Cardiac fibroblast (primary cell): Measurements from ENCODE around the gene RYR3.
A peak's percentile ranks its signal among the peaks of the same experiment; 100 is the strongest.

Source experiments
- DNase-seq, 2 donors: peaks; one replicate each; pipeline versions ENCODE4 v3.0.0 to v3.0.0-alpha.2; 2010; ENCODE audit warnings: low read depth in 2 of 2
- H3K4me3 ChIP-seq, 2 donors: replicated peaks in 1 of 2; 1 replicate in 1 of 2; 2 replicates in 1 of 2; pipeline ENCODE4 v1.5.1; 2011; ENCODE audit warnings: low read depth in 2 of 2, low read length in 2 of 2, mild to moderate bottlenecking in 2 of 2, moderate library complexity in 1 of 2
- CTCF ChIP-seq: IDR thresholded peaks from one replicate; pipeline ENCODE4 v1.5.1; 2011; ENCODE audit warnings: low read depth, mild to moderate bottlenecking, low read length, inconsistent platforms

Gene RYR3

GRCh38 chr15:33729653-33730052 is 418.9 kb downstream of the RYR3 start:
- peak in 1 of 2 donors; percentile 56 for DNase-seq
- peak; percentile 31 for TF ChIP-seq CTCF
- H3K4me3 ChIP-seq: no peak overlapping the region

GRCh38 chr15:33730815-33731214 is 420.0 kb downstream of the RYR3 start:
- TF ChIP-seq CTCF: no peak
- no peak for DNase-seq

GRCh38 chr15:33735143-33735542 is 424.4 kb downstream of the RYR3 start:
- DNase-seq: no peak
- TF ChIP-seq CTCF: no peak
- no peak overlapping the region for H3K4me3 ChIP-seq

More at GRCh38 chr15:33730815-33731214, 420.0 kb downstream of the RYR3 start:
- H3K4me3 ChIP-seq: no peak overlapping the region

- TF ChIP-seq CTCF: peak; percentile 66
- H3K4me3 ChIP-seq: no peak overlapping the region
- peak; percentile 60 to 65 for DNase-seq
Observed at GRCh38 chr15:33735637-33736247, 425.0 kb downstream of the RYR3 start.

GRCh38 chr15:33737687-33738601 is 427.2 kb downstream of the RYR3 start:
- TF ChIP-seq CTCF: peak; percentile 76
- peak; percentile 41 for DNase-seq
- no peak overlapping the region for H3K4me3 ChIP-seq

GRCh38 chr15:33738941-33739664 is 428.3 kb downstream of the RYR3 start:
- no peak for TF ChIP-seq CTCF
- DNase-seq: no peak
- H3K4me3 ChIP-seq: no peak overlapping the region
